ENCODE data around the gene RBM20. TPM values are rescaled to one million over a fixed set of nuclear protein-coding genes. Genes with fewer than 3 reads are reported as not detected.

Gene RBM20
- total and polyA plus RNA-seq, 10 of the 15 experiments (the other 5 are each of a cell fraction or from before 2014, with no cell fraction given): 0.04 to 0.26 (median 0.15) TPM

DNA sequence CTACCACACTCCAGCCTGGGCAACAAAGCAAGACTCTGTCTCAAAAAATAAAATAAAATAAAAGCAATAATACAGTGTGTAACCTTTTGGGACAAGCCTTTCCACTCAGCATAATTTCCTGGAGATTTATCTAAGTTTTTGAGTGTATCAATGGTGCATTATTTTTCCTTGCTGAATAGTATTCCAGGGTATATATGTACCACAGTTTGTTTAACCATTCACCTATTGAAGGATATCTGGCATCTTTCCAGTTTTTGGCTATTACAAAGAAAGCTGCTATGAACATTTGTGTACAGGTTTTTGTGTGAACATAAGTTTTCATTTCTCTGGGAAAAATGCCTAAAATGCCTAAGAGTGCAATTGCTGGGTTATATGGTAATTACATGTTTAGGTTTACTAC lies 59.9 kb downstream of the RBM20 start:
- FAIRE-seq (no peak), DNase-seq (ENCODE audit: low read depth, low spot score) (no peak), ATAC-seq (no peak)
- POLR2A ChIA-PET: no interaction called here
- RAD21 ChIA-PET (ENCODE audit: unreplicated experiment): no interaction called here
- H3K9me3 ChIP-seq (replicated peaks; ENCODE audit: control insufficient read depth, insufficient read depth, low read length): no peaks in the 10 kb centered on the region; the same call in 2 of the 3 replicates
- SMC1A ChIA-PET (ENCODE audit: uncharacterized antibody, unreplicated experiment): no interaction called here
- peaks cover 7% of the 10 kb centered on the region for H3K4me1 ChIP-seq (ENCODE audit: control insufficient read depth, insufficient read depth, low read length)
- H3K27me3 ChIP-seq (replicated peaks in 1 of 2; ENCODE audit: control insufficient read depth in 2 of 2, insufficient read depth in 2 of 2, low read length in 1 of 2): no peaks in the 10 kb centered on the region
- no peak overlapping the region for H3K9ac ChIP-seq (ENCODE audit: control insufficient read depth, insufficient read depth, low read length)
- intact Hi-C loops (cut with micrococcal nuclease; ENCODE audit: unreplicated experiment) (no loop called here), in situ Hi-C loops (cut with MboI) (no loop called here)
- H3K79me2 ChIP-seq (ENCODE audit: control insufficient read depth, insufficient read depth, low read length): no peaks in the 10 kb centered on the region
- no TSS peak for BruUV-seq (replicated peaks)
- no peak overlapping the region for H3K27ac ChIP-seq (ENCODE audit: control insufficient read depth, insufficient read depth)
- no peak overlapping the region for H3K4me2 ChIP-seq (ENCODE audit: control insufficient read depth, insufficient read depth)
- no peak overlapping the region for H3K4me3 ChIP-seq
- no peaks in the 10 kb centered on the region for H4K20me1 ChIP-seq (ENCODE audit: control insufficient read depth, insufficient read depth)
- no peaks in the 10 kb centered on the region for H3K36me3 ChIP-seq (ENCODE audit: control insufficient read depth in 2 of 2, insufficient read depth in 2 of 2, low read length in 1 of 2)
- TF ChIP-seq ZNF217 (IDR thresholded peaks at IDR 0.05) (no peak), JUNB (IDR thresholded peaks at IDR 0.05) (no peak), EED (IDR thresholded peaks at IDR 0.05; ENCODE audit: low read depth) (no peak), POU2F2 (IDR thresholded peaks at IDR 0.05; ENCODE audit: borderline replicate concordance, low read depth, low read length) (no peak), TARDBP (IDR thresholded peaks at IDR 0.05; ENCODE audit: borderline replicate concordance) (no peak), IKZF1 (conservative IDR thresholded peaks at IDR 0.05) (no peak), YY1 (IDR thresholded peaks at IDR 0.05; ENCODE audit: low read depth, low read length) (no peak), NRF1 (conservative IDR thresholded peaks at IDR 0.05; ENCODE audit: low read depth, low read length) (no peak), CHD4 (IDR thresholded peaks at IDR 0.05) (no peak), USF2 (IDR thresholded peaks at IDR 0.05; ENCODE audit: borderline replicate concordance, low read depth, low read length) (no peak), KAT2A (conservative IDR thresholded peaks at IDR 0.05; ENCODE audit: control insufficient read depth, low read depth, low read length) (no peak), BCL11A (IDR thresholded peaks at IDR 0.05; ENCODE audit: low read depth, low read length) (no peak)
- TF ChIP-seq, protein P1, sequence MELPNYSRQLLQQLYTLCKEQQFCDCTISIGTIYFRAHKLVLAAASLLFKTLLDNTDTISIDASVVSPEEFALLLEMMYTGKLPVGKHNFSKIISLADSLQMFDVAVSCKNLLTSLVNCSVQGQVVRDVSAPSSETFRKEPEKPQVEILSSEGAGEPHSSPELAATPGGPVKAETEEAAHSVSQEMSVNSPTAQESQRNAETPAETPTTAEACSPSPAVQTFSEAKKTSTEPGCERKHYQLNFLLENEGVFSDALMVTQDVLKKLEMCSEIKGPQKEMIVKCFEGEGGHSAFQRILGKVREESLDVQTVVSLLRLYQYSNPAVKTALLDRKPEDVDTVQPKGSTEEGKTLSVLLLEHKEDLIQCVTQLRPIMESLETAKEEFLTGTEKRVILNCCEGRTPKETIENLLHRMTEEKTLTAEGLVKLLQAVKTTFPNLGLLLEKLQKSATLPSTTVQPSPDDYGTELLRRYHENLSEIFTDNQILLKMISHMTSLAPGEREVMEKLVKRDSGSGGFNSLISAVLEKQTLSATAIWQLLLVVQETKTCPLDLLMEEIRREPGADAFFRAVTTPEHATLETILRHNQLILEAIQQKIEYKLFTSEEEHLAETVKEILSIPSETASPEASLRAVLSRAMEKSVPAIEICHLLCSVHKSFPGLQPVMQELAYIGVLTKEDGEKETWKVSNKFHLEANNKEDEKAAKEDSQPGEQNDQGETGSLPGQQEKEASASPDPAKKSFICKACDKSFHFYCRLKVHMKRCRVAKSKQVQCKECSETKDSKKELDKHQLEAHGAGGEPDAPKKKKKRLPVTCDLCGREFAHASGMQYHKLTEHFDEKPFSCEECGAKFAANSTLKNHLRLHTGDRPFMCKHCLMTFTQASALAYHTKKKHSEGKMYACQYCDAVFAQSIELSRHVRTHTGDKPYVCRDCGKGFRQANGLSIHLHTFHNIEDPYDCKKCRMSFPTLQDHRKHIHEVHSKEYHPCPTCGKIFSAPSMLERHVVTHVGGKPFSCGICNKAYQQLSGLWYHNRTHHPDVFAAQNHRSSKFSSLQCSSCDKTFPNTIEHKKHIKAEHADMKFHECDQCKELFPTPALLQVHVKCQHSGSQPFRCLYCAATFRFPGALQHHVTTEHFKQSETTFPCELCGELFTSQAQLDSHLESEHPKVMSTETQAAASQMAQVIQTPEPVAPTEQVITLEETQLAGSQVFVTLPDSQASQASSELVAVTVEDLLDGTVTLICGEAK (IDR thresholded peaks at IDR 0.05; ENCODE audit: borderline replicate concordance): no peak
- TF ChIP-seq, protein P2, sequence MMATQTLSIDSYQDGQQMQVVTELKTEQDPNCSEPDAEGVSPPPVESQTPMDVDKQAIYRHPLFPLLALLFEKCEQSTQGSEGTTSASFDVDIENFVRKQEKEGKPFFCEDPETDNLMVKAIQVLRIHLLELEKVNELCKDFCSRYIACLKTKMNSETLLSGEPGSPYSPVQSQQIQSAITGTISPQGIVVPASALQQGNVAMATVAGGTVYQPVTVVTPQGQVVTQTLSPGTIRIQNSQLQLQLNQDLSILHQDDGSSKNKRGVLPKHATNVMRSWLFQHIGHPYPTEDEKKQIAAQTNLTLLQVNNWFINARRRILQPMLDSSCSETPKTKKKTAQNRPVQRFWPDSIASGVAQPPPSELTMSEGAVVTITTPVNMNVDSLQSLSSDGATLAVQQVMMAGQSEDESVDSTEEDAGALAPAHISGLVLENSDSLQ (IDR thresholded peaks at IDR 0.05): no peak
- H2AFZ ChIP-seq (ENCODE audit: control insufficient read depth, low read depth, low read length): no peak overlapping the region
- CTCF ChIA-PET: interaction anchor here (0.6 to 1.3 kb wide), 2 partner anchors 91 to 95 kb away, joined by 3 to 4 read pairs; no protein-coding TSS in a partner anchor

All from GM12878 (cell line).